ENCODE measurements around the gene NDUFS6.

GRCh38 chr5:1806199-1806598 is 5.0 kb downstream of the NDUFS6 start:
- TF ChIP-seq GATA2 (IDR thresholded peaks at IDR 0.05; ENCODE audit: low read depth, low read length) (no peak), GATA3 (IDR thresholded peaks at IDR 0.05; ENCODE audit: low read depth, low read length) (no peak)

Data from SH-SY5Y (cell line).